ENCODE data around the gene EFNB1. TPM values are rescaled to one million over a fixed set of nuclear protein-coding genes. Genes with fewer than 3 reads are reported as not detected.

The EFNB1 gene
- total RNA-seq, 2 donors from 2014 or later = 19.9 to 40.1 TPM

DNA sequence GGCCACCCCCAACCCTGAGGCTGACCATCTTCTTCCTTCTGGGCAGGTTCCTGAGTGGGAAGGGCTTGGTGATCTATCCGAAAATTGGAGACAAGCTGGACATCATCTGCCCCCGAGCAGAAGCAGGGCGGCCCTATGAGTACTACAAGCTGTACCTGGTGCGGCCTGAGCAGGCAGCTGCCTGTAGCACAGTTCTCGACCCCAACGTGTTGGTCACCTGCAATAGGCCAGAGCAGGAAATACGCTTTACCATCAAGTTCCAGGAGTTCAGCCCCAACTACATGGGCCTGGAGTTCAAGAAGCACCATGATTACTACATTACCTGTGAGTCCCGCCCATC, 9.7 kb downstream of the EFNB1 start:
- Histone ChIP-seq H3K27ac (no peak overlapping the region), H3K27me3 (replicated peaks; ENCODE audit: insufficient read depth) (no peaks in the 10 kb centered on the region), H3K4me1 (replicated peaks) (no peaks in the 10 kb centered on the region), H3K9me3 (no peaks in the 10 kb centered on the region), H3K4me3 (no peak overlapping the region), H3K36me3 (no peaks in the 10 kb centered on the region)
- WGBS = 83% methylated on average over 8 of the region's 8 CpGs
- intact Hi-C loops (cut with DNase I) = loop anchor here (10.0 kb wide), 1 partner anchor 156 kb away; no protein-coding TSS in a partner anchor
- TF ChIP-seq POLR2AphosphoS5 (IDR thresholded peaks at IDR 0.05) = no peak
- TF ChIP-seq, protein P1, sequence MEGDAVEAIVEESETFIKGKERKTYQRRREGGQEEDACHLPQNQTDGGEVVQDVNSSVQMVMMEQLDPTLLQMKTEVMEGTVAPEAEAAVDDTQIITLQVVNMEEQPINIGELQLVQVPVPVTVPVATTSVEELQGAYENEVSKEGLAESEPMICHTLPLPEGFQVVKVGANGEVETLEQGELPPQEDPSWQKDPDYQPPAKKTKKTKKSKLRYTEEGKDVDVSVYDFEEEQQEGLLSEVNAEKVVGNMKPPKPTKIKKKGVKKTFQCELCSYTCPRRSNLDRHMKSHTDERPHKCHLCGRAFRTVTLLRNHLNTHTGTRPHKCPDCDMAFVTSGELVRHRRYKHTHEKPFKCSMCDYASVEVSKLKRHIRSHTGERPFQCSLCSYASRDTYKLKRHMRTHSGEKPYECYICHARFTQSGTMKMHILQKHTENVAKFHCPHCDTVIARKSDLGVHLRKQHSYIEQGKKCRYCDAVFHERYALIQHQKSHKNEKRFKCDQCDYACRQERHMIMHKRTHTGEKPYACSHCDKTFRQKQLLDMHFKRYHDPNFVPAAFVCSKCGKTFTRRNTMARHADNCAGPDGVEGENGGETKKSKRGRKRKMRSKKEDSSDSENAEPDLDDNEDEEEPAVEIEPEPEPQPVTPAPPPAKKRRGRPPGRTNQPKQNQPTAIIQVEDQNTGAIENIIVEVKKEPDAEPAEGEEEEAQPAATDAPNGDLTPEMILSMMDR (IDR thresholded peaks at IDR 0.05) = no peak
- TF ChIP-seq POLR2A (IDR thresholded peaks at IDR 0.05) = no peak
- DNase-seq (ENCODE audit: low spot score) = no peak

- TF ChIP-seq POLR2A (IDR thresholded peaks at IDR 0.05) (no peak), POLR2AphosphoS5 (IDR thresholded peaks at IDR 0.05) (no peak)
- TF ChIP-seq, protein P1 (IDR thresholded peaks at IDR 0.05) = no peak
- Histone ChIP-seq H3K4me1 (replicated peaks) (no peaks in the 10 kb centered on the region), H3K36me3 (no peaks in the 10 kb centered on the region), H3K27ac (no peak overlapping the region), H3K9me3 (no peaks in the 10 kb centered on the region), H3K4me3 (no peak overlapping the region), H3K27me3 (replicated peaks; ENCODE audit: insufficient read depth) (no peaks in the 10 kb centered on the region)
- 88% methylated on average over 2 of the region's 4 CpGs for WGBS
- no peak for DNase-seq (ENCODE audit: low spot score)
- intact Hi-C loops (cut with DNase I) = loop anchor here (10.0 kb wide), 1 partner anchor 155 kb away; no protein-coding TSS in a partner anchor
Observed at GRCh38 chrX:68839771-68840170, 10.9 kb downstream of the EFNB1 start.

GRCh38 chrX:68840256-68840655, 11.4 kb downstream of the EFNB1 start:
- DNase-seq (ENCODE audit: low spot score) = no peak
- WGBS = 96% methylated on average over 13 of the region's 22 CpGs
- Histone ChIP-seq H3K9me3 (no peaks in the 10 kb centered on the region), H3K27ac (no peak overlapping the region), H3K27me3 (replicated peaks; ENCODE audit: insufficient read depth) (no peaks in the 10 kb centered on the region), H3K4me1 (replicated peaks) (no peaks in the 10 kb centered on the region), H3K36me3 (no peaks in the 10 kb centered on the region), H3K4me3 (no peak overlapping the region)
- TF ChIP-seq POLR2A (IDR thresholded peaks at IDR 0.05) (no peak), POLR2AphosphoS5 (IDR thresholded peaks at IDR 0.05) (no peak)
- TF ChIP-seq, protein P1 (IDR thresholded peaks at IDR 0.05) = no peak
- intact Hi-C loops (cut with DNase I) = no loop called here

DNA sequence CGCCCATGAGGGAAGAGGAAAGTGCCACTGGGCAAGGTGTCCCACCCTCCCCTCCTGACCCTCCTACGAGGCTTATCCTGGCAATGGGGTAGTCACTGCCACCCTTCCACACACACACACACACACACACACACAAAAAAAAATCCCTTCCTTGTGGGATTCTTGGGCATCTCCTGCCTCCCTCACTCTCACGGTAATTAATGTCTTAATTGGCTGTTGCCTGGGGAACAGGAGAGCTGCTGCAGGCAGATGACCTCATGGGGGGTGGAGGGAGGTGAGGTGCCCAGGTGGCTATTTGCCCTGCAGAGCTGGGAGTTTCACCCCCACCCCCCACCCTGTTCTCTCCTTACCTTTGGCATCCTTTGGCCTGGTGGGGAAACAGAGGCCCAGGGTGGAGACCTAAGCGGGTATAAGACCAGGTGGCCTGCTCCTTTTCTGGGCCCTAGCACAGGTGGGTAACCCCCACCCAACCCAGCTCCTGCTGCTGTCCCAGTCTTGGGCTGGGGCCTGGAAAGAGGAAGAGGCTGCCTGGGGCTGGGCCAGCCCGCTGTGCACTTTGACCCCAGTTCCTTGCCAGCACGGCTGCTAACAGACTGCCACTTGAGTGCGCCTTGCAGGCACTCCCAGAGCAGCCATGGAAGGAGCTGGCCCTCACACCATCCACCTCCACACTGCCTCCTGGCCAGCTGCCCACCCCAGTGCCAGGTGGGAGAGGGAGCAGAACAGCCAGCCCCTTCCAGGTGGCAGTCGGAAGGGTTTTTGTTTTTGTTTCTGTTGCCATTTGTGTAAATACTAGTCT, 12.6 kb downstream of the EFNB1 start:
- no peaks in the 10 kb centered on the region for H3K27me3 ChIP-seq (replicated peaks; ENCODE audit: insufficient read depth)
- no peaks in the 10 kb centered on the region for H3K4me1 ChIP-seq (replicated peaks)
- no peaks in the 10 kb centered on the region for H3K36me3 ChIP-seq
- WGBS = 88% methylated on average over 4 of the region's 8 CpGs
- intact Hi-C loops (cut with DNase I) = no loop called here
- no peaks in the 10 kb centered on the region for H3K9me3 ChIP-seq
- H3K4me3 ChIP-seq = no peak overlapping the region
- DNase-seq (ENCODE audit: low spot score) = no peak
- no peak overlapping the region for H3K27ac ChIP-seq
- no peak for TF ChIP-seq POLR2A (IDR thresholded peaks at IDR 0.05)
- no peak for TF ChIP-seq POLR2AphosphoS5 (IDR thresholded peaks at IDR 0.05)
- TF ChIP-seq, protein P1 (IDR thresholded peaks at IDR 0.05) = no peak

GRCh38 chrX:68842351-68842750, 13.5 kb downstream of the EFNB1 start:
- intact Hi-C loops (cut with DNase I) = no loop called here
- TF ChIP-seq POLR2AphosphoS5 (IDR thresholded peaks at IDR 0.05) (no peak), POLR2A (IDR thresholded peaks at IDR 0.05) (no peak)
- TF ChIP-seq, protein P1 (IDR thresholded peaks at IDR 0.05) = no peak
- 54% methylated on average over 2 of the region's 2 CpGs for WGBS
- no peak for DNase-seq (ENCODE audit: low spot score)
- Histone ChIP-seq H3K4me1 (replicated peaks) (no peaks in the 10 kb centered on the region), H3K27me3 (replicated peaks; ENCODE audit: insufficient read depth) (no peaks in the 10 kb centered on the region), H3K36me3 (no peaks in the 10 kb centered on the region), H3K4me3 (no peak overlapping the region), H3K27ac (no peak overlapping the region), H3K9me3 (no peaks in the 10 kb centered on the region)
